Activated B cell treated with CpG ODN at 0.5 μM for 24 hours (primary cell): Measurements from ENCODE around the gene THOC2. TPM values are rescaled to one million over a fixed set of nuclear protein-coding genes. Genes with fewer than 3 reads are reported as not detected.
"Not testable (repeated sequence)": the region's sequence is repeated elsewhere in the genome, so short reads cannot be mapped to it uniquely, and the experiment has no call there.

Experiments used
- ATAC-seq: fragments of 200-7000 bp; cut with Tn5 transposase; one replicate; pipeline ENCODE4 v1.10.0; 2021; ENCODE audit warnings: low read depth, mild to moderate bottlenecking, moderate library complexity
- CTCF ChIA-PET: fragments of 350-600 bp; sonication (Branson Sonifier 250); formaldehyde crosslinking; loops from one replicate; lab custom pipeline; 2021; ENCODE audit warnings: antibody characterized with exemption; lab: Charles Lee
- POLR2A ChIA-PET: fragments of 350-600 bp; sonication (Branson Sonifier 250); formaldehyde crosslinking; loops from one replicate; lab custom pipeline; 2021; ENCODE audit warnings: antibody characterized with exemption; lab: Charles Lee
- DNase-seq: peaks from one replicate; pipeline ENCODE4 v3.0.0; 2022
- H3K27ac Mint-ChIP-seq: one replicate; pipeline ENCODE4 v1.8.0; 2020; ENCODE audit warnings: mixed read lengths
- H3K27me3 Mint-ChIP-seq: one replicate; pipeline ENCODE4 v1.8.0; 2021; ENCODE audit warnings: mixed read lengths
- H3K36me3 Mint-ChIP-seq: one replicate; pipeline ENCODE4 v1.8.0; 2021; ENCODE audit warnings: low read depth, mixed read lengths
- H3K4me1 Mint-ChIP-seq: one replicate; pipeline ENCODE4 v1.8.0; 2021; ENCODE audit warnings: mixed read lengths
- H3K4me3 Mint-ChIP-seq: one replicate; pipeline ENCODE4 v1.8.0; 2020; ENCODE audit warnings: mild to moderate bottlenecking, mixed read lengths
- H3K9me3 Mint-ChIP-seq: one replicate; pipeline ENCODE4 v1.8.0; 2020; ENCODE audit warnings: mixed read lengths
- intact Hi-C: fragments of 100-400 bp; cut with micrococcal nuclease; formaldehyde crosslinking; loops from one replicate; pipeline ENCODE4 v1.15.1; 2024
- total RNA-seq: library from RNA; stranded (reverse); gene quantifications from 2 replicates; pipeline ENCODE4 v1.2.3, GENCODE V29; 2022
- TF ChIP-seq, protein P1 (sequence below): fragments of 200-600 bp; IDR thresholded peaks from one replicate; pipeline ENCODE4 v1.8.0; 2022; ENCODE audit warnings: antibody characterized with exemption, mild to moderate bottlenecking

Gene THOC2
- total RNA-seq, 1 donor from 2014 or later, result 106 TPM

DNA sequence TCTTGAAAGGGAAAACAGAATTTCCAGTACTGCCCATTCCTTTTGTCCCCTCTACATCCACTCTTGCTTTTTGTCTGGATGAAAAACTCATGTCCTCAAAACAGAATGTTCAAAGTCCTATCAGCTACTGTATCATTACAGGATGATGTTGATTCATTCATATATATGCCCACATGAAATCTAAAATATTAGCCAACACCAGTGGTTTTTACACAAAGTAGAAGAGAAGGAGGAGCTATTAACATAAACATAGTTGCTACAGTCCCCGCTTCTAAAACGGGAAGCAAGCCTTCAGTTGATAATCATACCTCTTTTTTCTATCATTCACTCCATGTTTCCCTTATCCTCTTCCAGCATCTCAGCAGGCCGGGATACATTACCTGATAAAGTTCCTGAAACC, 7.7 kb upstream of the THOC2 start:
- DNase-seq, result no peak
- CTCF ChIA-PET, result interaction anchor here (0.6 kb wide), 1 partner anchor 37 kb away, joined by 3 read pairs; no protein-coding TSS in a partner anchor
- no peaks in the 10 kb centered on the region for H3K36me3 Mint-ChIP-seq
- ATAC-seq, result no peak
- no peaks in the 10 kb centered on the region for H3K27me3 Mint-ChIP-seq
- TF ChIP-seq, protein P1, sequence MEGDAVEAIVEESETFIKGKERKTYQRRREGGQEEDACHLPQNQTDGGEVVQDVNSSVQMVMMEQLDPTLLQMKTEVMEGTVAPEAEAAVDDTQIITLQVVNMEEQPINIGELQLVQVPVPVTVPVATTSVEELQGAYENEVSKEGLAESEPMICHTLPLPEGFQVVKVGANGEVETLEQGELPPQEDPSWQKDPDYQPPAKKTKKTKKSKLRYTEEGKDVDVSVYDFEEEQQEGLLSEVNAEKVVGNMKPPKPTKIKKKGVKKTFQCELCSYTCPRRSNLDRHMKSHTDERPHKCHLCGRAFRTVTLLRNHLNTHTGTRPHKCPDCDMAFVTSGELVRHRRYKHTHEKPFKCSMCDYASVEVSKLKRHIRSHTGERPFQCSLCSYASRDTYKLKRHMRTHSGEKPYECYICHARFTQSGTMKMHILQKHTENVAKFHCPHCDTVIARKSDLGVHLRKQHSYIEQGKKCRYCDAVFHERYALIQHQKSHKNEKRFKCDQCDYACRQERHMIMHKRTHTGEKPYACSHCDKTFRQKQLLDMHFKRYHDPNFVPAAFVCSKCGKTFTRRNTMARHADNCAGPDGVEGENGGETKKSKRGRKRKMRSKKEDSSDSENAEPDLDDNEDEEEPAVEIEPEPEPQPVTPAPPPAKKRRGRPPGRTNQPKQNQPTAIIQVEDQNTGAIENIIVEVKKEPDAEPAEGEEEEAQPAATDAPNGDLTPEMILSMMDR, result no peak
- intact Hi-C loops, result no loop called here
- no peaks in the 10 kb centered on the region for H3K4me1 Mint-ChIP-seq
- POLR2A ChIA-PET, result interaction anchor here (1.0 kb wide), 1 partner anchor 25 kb away, joined by 3 read pairs; no protein-coding TSS in a partner anchor
- no peak overlapping the region for H3K4me3 Mint-ChIP-seq
- H3K9me3 Mint-ChIP-seq, result no peaks in the 10 kb centered on the region
- H3K27ac Mint-ChIP-seq, result no peak overlapping the region

DNA sequence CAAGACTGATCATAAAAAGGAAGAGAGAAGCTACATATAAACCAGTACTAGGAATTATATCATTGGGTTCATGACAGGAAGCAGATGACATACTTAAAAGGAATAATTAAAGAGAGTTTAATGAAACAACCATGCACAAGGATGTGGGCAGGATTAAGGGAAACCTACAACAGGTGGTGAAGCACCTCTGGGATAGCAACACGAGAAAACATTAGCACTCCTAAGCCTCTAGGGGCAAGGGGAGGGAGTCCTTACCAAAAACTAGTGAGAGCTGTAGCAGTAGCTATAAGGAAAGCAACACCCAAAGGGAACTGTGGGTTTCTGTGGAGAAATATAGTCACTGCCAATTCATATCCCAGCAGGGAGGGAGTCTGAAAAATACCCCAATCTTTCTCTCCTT, 7.2 kb upstream of the THOC2 start:
- CTCF ChIA-PET, result no interaction called here
- intact Hi-C loops, result no loop called here
- Mint-ChIP-seq H3K4me3 (no peak overlapping the region), H3K36me3 (no peaks in the 10 kb centered on the region), H3K9me3 (no peaks in the 10 kb centered on the region), H3K27me3 (no peaks in the 10 kb centered on the region), H3K4me1 (no peaks in the 10 kb centered on the region), H3K27ac (no peak overlapping the region)
- no peak for DNase-seq
- POLR2A ChIA-PET, result no interaction called here
- ATAC-seq, result no peak
- TF ChIP-seq, protein P1, result no peak

DNA sequence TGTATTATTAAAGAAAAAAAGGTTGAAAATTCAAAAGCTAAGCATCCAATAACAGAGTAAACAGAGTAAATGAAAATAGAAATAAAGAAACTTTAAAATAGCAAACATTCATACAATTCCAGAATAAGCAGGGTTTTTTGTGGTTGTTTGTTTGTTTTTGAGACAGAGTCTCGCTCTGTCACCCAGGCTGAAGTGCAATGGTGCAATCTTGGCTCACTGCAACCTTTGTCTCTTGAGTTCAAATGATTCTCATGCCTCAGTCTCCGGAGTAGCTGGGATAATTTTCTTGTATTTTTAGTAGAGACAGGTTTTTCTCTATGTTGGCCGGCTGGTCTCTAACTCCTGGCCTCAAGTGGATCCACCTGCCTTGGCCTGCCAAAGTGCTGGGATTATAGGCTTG, 6.6 kb upstream of the THOC2 start:
- TF ChIP-seq, protein P1, result no peak
- no peak for ATAC-seq
- intact Hi-C loops, result no loop called here
- no peaks in the 10 kb centered on the region for H3K36me3 Mint-ChIP-seq
- no peak for DNase-seq
- CTCF ChIA-PET, result no interaction called here
- H3K27me3 Mint-ChIP-seq, result no peaks in the 10 kb centered on the region
- H3K4me1 Mint-ChIP-seq, result no peaks in the 10 kb centered on the region
- no peak overlapping the region for H3K4me3 Mint-ChIP-seq
- H3K9me3 Mint-ChIP-seq, result no peaks in the 10 kb centered on the region
- no peak overlapping the region for H3K27ac Mint-ChIP-seq
- POLR2A ChIA-PET, result no interaction called here

DNA sequence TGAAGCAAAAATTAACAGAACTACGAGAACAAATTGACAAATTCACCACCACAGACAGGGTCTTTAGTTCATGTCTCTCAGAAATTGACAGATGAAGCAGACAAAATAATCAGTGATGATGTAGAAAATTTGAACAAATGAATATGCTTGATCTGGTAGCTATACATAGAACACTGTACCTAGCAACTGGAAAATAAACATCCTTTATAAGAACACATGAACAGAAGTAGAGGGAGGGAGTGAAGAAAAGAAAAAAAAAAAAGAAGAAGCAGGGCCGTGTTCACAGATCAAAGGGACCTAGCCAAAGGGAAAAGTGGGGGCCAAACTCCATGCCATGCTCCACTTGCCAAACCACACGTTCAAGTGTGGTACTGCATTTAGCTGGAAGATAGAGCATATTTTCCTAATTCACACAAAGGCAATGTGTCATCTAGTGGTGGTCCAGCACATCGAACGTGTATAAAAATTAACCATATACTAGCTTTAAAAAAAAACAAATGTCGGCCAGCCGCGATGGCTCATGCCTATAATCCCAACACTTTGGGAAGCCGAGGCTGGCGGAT, 5.6 kb upstream of the THOC2 start:
- ATAC-seq, result no peak
- no peaks in the 10 kb centered on the region for H3K9me3 Mint-ChIP-seq
- TF ChIP-seq, protein P1, result no peak
- H3K27ac Mint-ChIP-seq, result no peak overlapping the region
- H3K4me1 Mint-ChIP-seq, result no peaks in the 10 kb centered on the region
- ChIA-PET CTCF (no interaction called here), POLR2A (interaction anchor here (0.6 kb wide), 1 partner anchor 121 kb away, joined by 3 read pairs; no protein-coding TSS in a partner anchor)
- H3K4me3 Mint-ChIP-seq, result no peak overlapping the region
- H3K36me3 Mint-ChIP-seq, result no peaks in the 10 kb centered on the region
- DNase-seq, result no peak
- no peaks in the 10 kb centered on the region for H3K27me3 Mint-ChIP-seq
- intact Hi-C loops, result no loop called here

DNA sequence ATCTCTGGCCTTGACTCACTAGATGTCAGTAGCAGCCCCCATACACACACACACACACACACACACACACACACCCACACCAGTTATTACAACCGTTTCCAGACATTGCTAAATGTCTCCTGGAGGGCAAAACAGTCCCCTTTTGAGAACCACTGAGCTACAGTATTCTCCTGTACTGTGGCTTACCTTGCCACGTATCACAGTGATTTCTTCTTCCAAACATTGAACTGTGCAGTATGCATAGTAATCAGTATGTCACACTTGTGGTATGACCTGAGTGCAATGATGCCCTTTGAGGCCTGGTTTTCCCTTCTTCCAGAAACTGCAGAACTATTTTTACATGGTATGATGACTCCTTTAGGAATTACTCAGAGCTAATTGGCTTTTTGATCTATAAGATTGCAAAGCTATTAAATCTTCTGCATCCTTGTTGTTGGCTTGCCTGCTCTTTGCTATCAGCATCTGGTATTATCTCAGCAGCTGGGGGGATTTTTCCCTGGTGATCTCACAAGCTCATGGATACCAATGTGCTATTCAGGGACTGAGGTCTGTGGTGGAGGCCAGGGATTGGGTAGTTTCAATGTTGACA, 3.6 kb upstream of the THOC2 start:
- Mint-ChIP-seq H3K27me3 (no peaks in the 10 kb centered on the region), H3K4me3 (no peak overlapping the region), H3K9me3 (no peaks in the 10 kb centered on the region), H3K4me1 (peaks cover 10% of the 10 kb centered on the region), H3K36me3 (peaks cover 7% of the 10 kb centered on the region), H3K27ac (no peak overlapping the region)
- DNase-seq, result no peak
- TF ChIP-seq, protein P1, result no peak
- POLR2A ChIA-PET, result no interaction called here
- CTCF ChIA-PET, result no interaction called here
- ATAC-seq, result no peak
- intact Hi-C loops, result no loop called here

DNA sequence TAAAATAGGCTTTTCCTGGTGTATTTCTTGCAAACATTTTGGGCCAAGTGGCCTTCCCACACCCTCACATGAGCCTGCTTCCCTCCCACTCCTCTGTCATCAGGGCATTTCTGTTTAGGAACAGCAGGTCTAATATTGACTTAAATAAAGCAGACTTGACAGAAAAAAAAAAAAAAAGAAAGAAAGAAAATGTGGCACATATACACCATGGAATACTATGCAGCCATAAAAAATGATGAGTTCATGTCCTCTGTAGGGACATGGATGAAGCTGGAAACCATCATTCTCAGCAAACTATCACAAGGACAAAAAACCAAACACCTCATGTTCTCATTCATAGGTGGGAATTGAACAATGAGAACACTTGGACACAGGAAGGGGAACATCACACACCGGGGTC, 2.3 kb upstream of the THOC2 start:
- H3K27me3 Mint-ChIP-seq, ATAC-seq, intact Hi-C loops, H3K9me3 Mint-ChIP-seq, H3K4me3 Mint-ChIP-seq, DNase-seq, H3K27ac Mint-ChIP-seq, POLR2A ChIA-PET, CTCF ChIA-PET: not testable (repeated sequence)
- Mint-ChIP-seq H3K4me1 (peaks cover 19% of the 10 kb centered on the region), H3K36me3 (peaks cover 11% of the 10 kb centered on the region)

DNA sequence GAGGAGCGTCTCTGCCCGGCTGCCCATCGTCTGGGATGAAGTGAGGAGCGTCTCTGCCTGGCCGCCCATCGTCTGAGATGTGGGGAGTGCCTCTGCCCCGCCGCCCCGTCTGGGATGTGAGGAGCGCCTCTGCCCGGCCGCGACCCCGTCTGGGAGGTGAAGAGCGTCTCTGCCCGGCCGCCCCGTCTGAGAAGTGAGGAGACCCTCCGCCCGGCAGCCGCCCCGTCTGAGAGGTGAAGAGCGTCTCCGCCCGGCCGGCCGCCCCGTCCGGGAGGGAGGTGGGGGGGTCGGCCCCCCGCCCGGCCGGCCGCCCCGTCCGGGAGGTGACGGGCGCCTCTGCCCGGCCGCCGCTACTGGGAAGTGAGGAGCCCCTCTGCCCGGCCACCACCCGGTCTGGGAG, 1.2 kb upstream of the THOC2 start:
- peaks cover 26% of the 10 kb centered on the region for H3K4me1 Mint-ChIP-seq
- POLR2A ChIA-PET, ATAC-seq, H3K4me3 Mint-ChIP-seq, H3K27ac Mint-ChIP-seq, DNase-seq, H3K9me3 Mint-ChIP-seq, H3K27me3 Mint-ChIP-seq, intact Hi-C loops, CTCF ChIA-PET: not testable (repeated sequence)
- H3K36me3 Mint-ChIP-seq, result peaks cover 11% of the 10 kb centered on the region
